ENCODE results near the gene PDE6D. TPM values are rescaled to one million over a fixed set of nuclear protein-coding genes. Genes with fewer than 3 reads are reported as not detected.
"Not testable (repeated sequence)": the region's sequence is repeated elsewhere in the genome, so short reads cannot be mapped to it uniquely, and the experiment has no call there.

The PDE6D gene
- total RNA-seq, 1 experiment from 2014 or later: 67.0 TPM

- no peak for DNase-seq (ENCODE audit: low read depth)
Measured at GRCh38 chr2:231720292-231720986, 60.6 kb downstream of the PDE6D start.

GRCh38 chr2:231718799-231719198, 62.3 kb downstream of the PDE6D start:
- DNase-seq (ENCODE audit: low read depth): no peak

DNA sequence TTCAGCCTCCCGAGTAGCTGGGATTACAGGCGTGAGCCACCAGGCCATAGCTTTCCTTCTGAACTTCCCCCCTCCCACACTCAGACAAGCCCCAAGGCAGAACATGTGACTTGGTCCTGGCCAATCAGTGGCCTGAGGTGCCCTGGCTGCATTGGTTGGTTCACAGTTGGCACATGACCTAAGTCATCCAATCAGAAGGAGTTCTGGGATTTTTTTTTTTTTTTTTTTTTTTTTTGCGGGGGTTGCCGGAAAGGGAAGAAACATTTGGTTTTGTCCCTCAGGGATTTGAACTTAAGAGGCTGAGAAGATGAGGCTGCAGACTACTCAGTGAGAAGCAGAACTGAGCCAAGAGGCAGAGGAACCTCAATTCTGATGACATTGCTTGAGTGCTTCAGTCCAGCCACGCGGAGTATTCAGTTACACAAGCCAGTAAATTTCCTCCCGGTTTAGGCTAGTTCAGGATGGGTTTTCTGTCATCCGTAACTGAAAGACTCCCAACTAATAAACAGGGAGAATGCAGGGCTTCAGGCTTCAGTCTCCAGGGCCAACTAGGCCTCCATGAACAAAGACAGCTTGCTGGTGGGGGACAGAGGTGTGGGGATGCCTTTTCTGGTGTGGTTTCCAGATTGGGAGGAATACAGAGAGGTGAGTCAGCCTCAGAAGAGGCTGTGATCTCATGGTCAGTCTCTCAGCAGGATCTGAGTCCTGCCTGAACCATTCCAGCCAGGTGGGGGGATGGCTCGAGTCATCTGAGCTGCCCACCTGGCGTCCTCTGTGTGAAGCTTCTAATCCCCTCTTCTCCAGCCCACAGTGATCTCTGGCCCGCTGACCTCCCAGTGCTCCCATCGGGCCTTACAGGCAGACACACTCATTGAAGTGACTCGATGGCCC, 63.6 kb downstream of the PDE6D start:
- peak; percentile 78 for DNase-seq (ENCODE audit: low read depth)

- DNase-seq (ENCODE audit: low read depth): peak; percentile 50
Measured at GRCh38 chr2:231716666-231717280, 64.3 kb downstream of the PDE6D start.

DNA sequence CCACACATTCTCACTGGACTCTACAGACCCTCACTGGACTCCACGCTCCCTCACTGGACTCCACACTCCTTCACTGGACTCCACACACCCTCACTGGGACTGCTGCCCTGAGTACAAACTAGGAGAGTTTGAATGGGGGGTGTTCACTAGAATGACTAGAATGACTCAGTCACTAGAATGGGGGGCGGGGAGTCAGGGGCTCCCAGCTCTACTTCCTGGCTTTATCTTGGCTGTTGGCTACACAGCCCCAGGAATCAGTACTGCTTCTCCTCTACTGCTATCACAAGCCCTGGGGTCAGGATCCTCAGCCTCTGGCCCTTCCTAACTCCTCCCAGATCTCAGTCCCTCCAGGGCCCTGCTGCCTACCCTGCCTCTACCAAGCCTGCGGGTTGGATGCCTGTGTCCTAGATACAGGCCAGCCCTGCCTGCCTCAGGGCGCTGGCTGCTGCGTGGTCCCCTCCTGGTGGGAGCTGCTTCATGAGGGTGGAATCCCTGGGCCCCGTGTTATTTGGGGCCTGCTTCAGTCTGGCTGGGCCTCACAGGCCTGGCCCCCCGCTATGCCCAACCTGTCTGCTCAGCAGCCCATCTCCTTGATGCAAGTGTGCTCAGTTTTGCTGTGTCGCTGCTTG, 65.0 kb downstream of the PDE6D start:
- DNase-seq (ENCODE audit: low read depth): peak; percentile 76

DNA sequence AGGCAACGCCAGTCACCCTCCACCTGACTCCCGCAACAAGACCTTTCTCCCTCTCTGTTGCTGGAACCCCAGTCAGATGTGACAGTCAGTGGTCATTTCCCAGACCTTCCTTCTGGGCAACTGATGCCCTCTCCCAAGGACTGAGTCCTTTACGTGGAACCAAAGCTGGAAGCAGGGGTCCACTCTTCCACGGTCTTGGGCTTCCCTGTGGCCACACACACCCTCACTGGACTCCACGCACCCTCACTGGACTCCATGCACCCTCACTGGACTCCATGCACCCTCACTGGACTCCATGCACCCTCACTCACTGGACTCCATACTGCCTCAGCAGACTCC, 65.6 kb downstream of the PDE6D start:
- DNase-seq (ENCODE audit: low read depth): no peak

DNA sequence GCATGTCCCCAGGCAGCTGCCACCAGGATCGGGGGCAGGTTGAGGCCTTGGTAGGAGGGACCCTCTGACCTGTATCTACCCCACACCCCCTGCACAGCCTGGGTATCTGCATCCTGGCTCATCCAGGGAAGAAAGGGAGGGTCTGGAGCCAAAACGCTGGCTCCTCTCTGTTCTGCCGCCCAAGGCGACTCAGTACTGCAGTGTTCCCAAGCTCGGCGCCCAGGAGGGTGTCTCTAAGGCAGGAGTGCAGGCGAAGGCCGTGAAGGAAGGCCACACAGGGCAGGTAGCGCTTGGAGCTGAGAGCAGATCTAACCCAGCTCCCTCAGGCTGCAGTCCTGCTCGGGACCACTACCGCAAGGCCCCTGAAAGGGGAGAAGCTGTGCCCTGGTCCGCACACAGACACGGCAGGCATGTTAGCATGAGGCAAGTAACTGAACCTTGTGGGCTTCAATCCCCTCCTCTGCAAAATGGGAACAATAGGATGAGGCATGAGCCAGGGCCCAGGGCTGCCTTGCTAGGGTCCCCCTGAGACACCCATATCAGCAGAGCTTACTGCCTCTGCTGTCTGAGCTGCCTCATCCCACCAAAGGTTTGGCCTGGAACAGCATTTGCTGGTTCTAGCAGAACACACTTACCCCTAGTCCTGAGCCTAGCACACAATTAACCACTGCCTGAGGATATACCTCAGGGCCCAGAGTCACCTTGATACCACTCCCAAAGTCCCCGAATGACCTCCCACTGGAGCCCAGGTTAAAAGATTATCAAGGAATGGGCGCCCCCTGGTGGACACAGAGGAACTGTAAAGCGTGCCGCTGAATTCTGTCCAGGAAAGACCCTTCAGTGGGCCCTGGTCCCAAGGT, 66.2 kb downstream of the PDE6D start:
- DNase-seq (ENCODE audit: low read depth): peak; percentile 68

GRCh38 chr2:231713730-231714638, 67.1 kb downstream of the PDE6D start:
- DNase-seq (ENCODE audit: low read depth): peak; percentile 88

DNA sequence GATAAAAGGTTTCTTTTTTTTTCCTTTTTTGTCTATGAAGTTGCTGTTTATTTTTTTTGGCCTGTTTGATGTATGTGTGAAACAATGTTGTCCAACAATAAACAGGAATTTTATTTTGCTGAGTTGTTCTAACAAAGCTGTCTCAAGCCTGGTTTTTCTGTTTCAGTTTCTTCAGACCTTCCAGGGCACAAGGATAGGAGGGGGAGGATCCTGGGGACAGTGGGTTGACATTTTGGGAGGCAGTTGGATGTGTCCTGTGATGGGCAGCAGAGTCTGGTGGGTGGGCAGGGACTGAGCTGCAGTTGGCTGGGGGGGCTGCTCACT, 67.7 kb downstream of the PDE6D start:
- peak; percentile 58 for DNase-seq (ENCODE audit: low read depth)

DNA sequence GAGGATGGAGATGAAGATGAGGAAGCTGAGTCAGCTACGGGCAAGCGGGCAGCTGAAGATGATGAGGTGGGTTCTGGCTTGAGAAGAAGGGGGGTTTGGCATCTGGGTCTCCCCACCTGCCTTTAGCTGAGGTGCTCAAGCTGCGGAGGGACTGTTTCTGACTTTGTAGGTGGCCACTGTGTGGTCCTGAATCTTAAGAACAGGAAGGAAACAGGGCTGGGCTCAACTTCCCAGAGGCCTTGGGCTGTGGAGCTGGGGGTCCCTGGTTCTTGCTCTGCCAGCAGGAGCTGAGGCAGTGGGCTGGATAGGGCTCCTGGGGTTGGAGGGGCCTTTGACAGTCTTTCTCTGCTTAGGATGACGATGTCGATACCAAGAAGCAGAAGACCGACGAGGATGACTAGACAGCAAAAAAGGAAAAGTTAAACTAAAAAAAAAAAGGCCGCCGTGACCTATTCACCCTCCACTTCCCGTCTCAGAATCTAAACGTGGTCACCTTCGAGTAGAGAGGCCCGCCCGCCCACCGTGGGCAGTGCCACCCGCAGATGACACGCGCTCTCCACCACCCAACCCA, 68.5 kb downstream of the PDE6D start:
- not testable (repeated sequence) for DNase-seq (ENCODE audit: low read depth)

- no peak for DNase-seq (ENCODE audit: low read depth)
Measured at GRCh38 chr2:231711677-231712450, 69.2 kb downstream of the PDE6D start.

DNA sequence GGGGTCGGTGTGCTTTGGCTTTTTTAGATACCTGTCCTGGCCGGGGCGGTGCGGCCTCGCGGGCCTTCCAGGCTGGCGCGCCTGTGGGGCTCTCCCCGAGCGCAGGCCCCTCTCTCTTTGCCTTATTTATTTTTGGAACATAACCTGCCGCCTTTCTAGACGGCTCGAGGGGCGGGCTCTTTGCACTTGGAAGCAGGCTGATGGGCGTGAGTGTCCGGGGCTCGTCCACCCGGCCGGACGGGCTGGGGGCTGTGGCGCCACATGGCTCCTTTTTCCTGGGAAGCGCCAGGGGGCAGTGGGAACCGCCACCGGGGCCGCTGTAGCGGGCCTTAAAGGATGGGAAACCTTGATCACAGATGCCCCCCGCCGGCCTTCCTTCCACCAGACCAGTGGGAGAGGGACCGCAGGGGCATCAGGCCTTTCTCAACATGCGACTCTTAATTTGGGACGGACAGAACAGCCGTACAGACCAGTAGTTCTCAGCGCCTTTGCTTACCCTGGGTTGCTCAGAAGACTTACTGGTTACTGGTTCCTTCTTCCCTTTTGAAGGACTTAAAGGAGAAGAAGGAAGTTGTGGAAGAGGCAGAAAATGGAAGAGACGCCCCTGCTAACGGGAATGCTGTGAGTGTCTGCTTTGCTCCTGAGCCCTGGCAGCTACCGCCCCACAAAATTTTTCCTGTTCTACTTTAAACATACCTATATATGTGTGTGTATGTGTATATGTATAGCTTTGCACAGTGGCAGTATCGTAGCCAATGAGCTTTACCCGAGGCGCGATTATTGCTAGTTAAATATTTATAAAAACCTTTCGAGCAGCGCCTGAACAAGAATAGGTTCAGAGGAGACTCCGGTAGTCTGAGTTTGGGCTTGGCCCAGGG, 70.0 kb downstream of the PDE6D start:
- no peak for DNase-seq (ENCODE audit: low read depth)

- DNase-seq (ENCODE audit: low read depth): peak; percentile 79
Measured at GRCh38 chr2:231709981-231710798, 70.9 kb downstream of the PDE6D start.

GRCh38 chr2:231709636-231709980, 71.5 kb downstream of the PDE6D start:
- peak; percentile 44 for DNase-seq (ENCODE audit: low read depth)

DNA sequence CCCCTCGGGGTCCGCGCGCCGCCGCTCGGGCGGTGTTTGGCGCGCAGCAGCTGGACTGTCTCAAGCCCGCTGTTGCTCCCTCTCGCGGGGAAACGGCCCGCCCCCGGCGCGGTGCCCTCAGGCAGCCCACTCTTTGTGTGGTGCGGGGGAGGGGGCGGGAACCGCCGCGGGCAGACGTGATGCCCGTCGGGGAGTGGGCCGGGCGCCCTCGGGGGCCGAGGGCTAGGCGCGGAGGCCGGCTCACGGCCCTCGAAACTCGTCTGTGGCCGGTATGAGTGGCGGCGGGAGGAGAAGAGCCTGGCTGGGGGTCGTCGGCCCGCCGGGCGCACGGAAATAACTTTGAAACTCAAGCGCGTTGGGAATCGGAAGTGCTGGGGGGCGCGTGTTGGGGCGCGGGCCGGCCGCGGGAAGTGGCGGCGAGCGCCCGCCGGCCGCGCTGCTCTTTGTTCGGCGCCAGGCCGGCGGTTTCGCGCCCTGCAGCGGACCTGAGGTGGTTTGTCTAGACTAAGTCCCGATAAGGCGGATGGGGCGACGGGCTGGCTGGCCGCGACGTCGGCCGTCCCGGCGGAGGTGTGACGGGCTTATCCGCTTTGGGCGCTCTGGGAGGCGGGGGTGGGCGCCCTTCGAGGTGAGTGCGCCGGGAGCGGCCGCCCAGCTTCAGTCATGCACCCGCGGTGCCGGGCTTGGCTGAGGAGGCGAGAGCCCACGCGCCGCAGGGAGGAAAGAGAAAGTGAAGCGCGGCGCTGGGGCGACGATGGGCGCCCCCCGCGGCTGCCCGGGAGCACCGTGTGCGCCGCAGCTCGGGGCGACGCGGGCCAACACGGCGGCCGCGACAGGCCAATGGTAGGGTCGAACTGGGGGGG, 72.1 kb downstream of the PDE6D start:
- DNase-seq (ENCODE audit: low read depth): peak; percentile 39

All from M059J (cell line).